Measurements from ENCODE around the gene EIF6. TPM values are rescaled to one million over a fixed set of nuclear protein-coding genes. Genes with fewer than 3 reads are reported as not detected.
A peak's percentile ranks its signal among the peaks of the same experiment; 100 is the strongest.

EIF6 gene
- total and polyA plus RNA-seq, 2 donors, result 88.6 to 115 TPM

DNA sequence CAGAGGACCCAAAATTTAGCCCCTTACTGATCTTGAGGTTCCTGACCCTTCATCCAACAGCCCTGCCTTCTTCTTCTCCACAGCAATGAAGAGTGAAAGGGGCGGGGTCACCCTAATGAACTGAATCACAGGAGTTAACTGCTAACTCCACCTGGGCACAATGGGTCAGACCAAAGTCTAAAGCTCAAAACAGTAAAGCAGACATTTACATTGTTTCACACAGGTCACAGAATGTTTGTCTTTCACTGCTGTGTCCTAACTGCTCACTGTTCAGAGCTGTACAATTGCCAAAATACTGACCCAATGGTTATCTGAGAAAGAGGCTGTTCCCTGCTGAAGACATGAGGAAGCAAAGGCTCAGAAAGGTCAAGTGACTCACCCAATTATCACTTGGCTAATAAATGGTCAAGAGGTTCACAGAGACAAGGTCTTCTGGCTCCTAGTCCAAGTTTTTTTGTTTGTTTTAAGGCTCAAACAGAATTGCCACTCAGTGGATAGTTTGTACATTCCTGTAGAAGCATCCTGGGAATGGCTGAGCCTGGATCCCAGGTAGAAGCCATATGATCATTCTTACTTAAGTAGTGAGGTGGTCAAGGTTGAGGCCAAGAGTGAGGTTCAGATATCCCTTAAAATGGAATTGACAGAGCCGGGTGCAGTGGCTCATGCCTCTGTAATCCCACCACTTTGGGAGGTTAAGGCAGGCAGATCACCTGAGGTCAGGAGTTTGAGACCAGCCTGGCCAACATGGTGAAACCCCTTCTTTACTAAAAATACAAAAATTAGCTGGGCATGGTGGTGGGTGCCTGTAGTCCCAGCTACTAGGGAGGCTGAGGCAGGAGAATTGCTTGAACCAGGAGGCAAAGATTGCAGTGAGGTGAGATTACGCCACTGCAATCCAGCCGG, 42.8 kb upstream of the EIF6 start:
- peaks cover 0 to 3% of the 10 kb centered on the region in 2 donors for H3K36me3 ChIP-seq (ENCODE audit: control insufficient read depth in 2 of 2, insufficient read depth in 2 of 2, low read length in 1 of 2)
- H3K27me3 ChIP-seq (ENCODE audit: control insufficient read depth in 2 of 2, insufficient read depth in 1 of 2, low read length in 1 of 2), result no peaks in the 10 kb centered on the region
- H3K4me3 ChIP-seq (ENCODE audit: low read length in 2 of 2), result no peak overlapping the region
- 98% methylated on average over 4 of the region's 4 CpGs for WGBS
- H3K4me1 ChIP-seq (ENCODE audit: control insufficient read depth in 2 of 2, insufficient read depth in 2 of 2, low read length in 2 of 2), result no peaks in the 10 kb centered on the region
- no peak overlapping the region for H3K27ac ChIP-seq (ENCODE audit: low read depth in 1 of 2, low read length in 1 of 2)
- H3K9me3 ChIP-seq (ENCODE audit: control insufficient read depth in 2 of 2, insufficient read depth in 1 of 2, low read length in 1 of 2), result no peaks in the 10 kb centered on the region
- no peak for DNase-seq (ENCODE audit: low read depth in 6 of 9, low spot score in 9 of 9)

DNA sequence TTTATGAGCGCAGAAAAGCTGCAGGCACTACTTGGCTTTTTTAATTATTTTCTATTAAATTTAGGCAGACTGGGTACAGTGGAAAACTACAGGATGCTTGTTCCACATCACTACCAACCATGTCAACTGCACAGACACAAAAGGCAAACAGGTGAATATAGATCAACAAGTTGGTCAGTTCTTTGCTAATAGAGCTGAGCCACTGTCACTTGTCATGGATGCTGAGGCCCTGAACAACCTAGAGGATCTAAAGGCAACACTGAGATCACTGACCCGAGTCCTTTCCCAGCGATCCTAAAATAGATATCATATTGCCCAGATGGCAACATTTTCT, 42.1 kb upstream of the EIF6 start:
- Histone ChIP-seq H3K27ac (ENCODE audit: low read depth in 1 of 2, low read length in 1 of 2) (no peak overlapping the region), H3K4me3 (ENCODE audit: low read length in 2 of 2) (no peak overlapping the region), H3K27me3 (ENCODE audit: control insufficient read depth in 2 of 2, insufficient read depth in 1 of 2, low read length in 1 of 2) (no peaks in the 10 kb centered on the region), H3K36me3 (ENCODE audit: control insufficient read depth in 2 of 2, insufficient read depth in 2 of 2, low read length in 1 of 2) (peaks cover 0 to 3% of the 10 kb centered on the region in 2 donors), H3K9me3 (ENCODE audit: control insufficient read depth in 2 of 2, insufficient read depth in 1 of 2, low read length in 1 of 2) (no peaks in the 10 kb centered on the region), H3K4me1 (ENCODE audit: control insufficient read depth in 2 of 2, insufficient read depth in 2 of 2, low read length in 2 of 2) (no peaks in the 10 kb centered on the region)
- DNase-seq (ENCODE audit: low read depth in 6 of 9, low spot score in 9 of 9), result no peak
- 95% methylated on average over 3 of the region's 3 CpGs for WGBS

DNA sequence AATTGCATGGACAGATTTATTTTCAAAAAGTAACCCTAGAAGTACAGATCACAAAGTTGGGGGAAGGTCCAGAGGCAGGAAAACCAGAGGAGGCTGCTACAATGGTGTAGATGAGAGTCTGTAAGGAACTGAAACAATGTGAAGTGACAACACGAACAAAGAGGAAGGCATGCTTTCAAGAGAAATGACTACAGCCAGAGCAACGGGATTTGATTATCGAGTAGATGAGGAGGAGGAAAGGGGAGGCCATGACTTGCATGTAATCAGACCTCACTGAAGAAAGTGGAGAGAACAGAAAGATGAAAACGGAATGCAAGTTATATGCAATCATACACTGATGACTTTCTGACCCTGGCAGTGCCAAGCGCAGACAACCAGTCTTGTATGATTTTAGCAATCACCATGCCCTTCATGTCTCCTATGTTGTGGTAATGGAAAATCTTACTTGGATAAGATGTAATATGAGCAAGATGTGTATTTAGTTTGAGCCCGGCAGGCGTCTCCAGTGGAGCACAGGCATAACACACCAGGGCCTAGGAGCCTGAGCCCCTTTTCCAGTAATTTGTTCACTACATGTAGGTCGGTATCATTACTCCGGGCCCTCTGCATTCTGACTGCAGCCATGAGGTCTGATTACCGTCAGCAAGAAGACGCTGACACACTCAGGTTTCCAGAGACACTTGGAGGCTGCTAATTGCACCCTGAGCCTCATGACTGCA, 41.6 kb upstream of the EIF6 start:
- Histone ChIP-seq H3K4me3 (ENCODE audit: low read length in 2 of 2) (no peak overlapping the region), H3K36me3 (ENCODE audit: control insufficient read depth in 2 of 2, insufficient read depth in 2 of 2, low read length in 1 of 2) (peaks cover 0 to 3% of the 10 kb centered on the region in 2 donors), H3K9me3 (ENCODE audit: control insufficient read depth in 2 of 2, insufficient read depth in 1 of 2, low read length in 1 of 2) (no peaks in the 10 kb centered on the region), H3K27ac (ENCODE audit: low read depth in 1 of 2, low read length in 1 of 2) (no peak overlapping the region), H3K27me3 (ENCODE audit: control insufficient read depth in 2 of 2, insufficient read depth in 1 of 2, low read length in 1 of 2) (no peaks in the 10 kb centered on the region), H3K4me1 (ENCODE audit: control insufficient read depth in 2 of 2, insufficient read depth in 2 of 2, low read length in 2 of 2) (no peaks in the 10 kb centered on the region)
- 94% methylated on average over 11 of the region's 11 CpGs for WGBS
- no peak for DNase-seq (ENCODE audit: low read depth in 6 of 9, low spot score in 9 of 9)

DNA sequence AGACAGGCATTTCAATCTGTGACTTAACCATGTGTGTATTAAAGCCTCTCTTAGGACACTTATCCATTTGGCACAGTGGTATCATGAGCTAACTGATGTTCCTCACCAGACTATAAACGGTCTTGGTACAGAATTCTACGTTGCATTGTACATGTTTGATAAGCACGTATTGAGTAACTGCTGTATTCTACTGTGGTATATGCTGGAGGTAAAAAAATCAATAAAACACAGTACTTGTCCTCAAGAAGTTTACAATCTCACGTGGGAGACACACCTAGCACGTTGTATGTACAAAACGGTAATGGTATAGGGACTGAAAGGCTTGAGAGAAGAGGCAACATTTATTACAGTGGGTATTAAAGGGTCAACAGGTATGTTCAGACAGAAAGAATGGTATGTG, 40.8 kb upstream of the EIF6 start:
- Histone ChIP-seq H3K9me3 (ENCODE audit: control insufficient read depth in 2 of 2, insufficient read depth in 1 of 2, low read length in 1 of 2) (no peaks in the 10 kb centered on the region), H3K27me3 (ENCODE audit: control insufficient read depth in 2 of 2, insufficient read depth in 1 of 2, low read length in 1 of 2) (no peaks in the 10 kb centered on the region), H3K27ac (ENCODE audit: low read depth in 1 of 2, low read length in 1 of 2) (no peak overlapping the region), H3K4me3 (ENCODE audit: low read length in 2 of 2) (no peak overlapping the region), H3K4me1 (ENCODE audit: control insufficient read depth in 2 of 2, insufficient read depth in 2 of 2, low read length in 2 of 2) (no peaks in the 10 kb centered on the region), H3K36me3 (ENCODE audit: control insufficient read depth in 2 of 2, insufficient read depth in 2 of 2, low read length in 1 of 2) (peaks cover 0 to 3% of the 10 kb centered on the region in 2 donors)
- no peak for DNase-seq (ENCODE audit: low read depth in 6 of 9, low spot score in 9 of 9)
- WGBS, result 92% methylated on average over 6 of the region's 6 CpGs

DNA sequence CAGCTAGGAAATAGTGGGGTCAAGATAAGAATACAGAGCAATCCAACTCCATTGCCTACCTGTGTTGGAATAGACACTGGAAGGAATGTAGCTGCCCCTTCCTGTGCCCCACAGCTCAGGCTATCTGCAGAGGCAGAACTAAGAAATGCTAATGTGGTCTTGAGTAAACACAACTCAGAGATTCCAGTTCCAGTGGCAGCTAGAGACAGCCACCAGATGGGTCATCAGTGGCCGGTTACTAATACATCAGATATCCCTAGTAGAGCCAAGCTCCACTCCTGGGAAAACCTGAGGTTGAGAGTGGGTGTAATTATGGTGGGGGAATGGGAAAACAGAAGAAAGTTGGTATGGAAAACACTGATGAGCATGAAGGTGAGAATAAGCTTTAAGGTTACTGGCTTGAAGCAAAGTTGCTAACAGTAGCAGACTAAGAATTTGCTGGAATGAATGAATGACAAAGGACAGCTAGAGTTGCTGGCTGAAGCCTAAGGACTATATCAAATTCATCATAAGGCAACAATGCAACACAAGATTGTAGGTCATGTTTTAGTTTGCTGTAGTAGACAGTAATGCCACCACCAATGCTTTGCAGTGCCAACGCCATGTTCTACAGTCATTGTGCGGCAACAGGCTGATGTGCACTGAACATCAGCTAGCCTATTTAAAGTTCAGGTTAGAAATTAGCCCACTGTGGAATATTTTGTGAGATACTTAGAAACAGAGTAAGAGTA, 36.0 kb upstream of the EIF6 start:
- Histone ChIP-seq H3K9me3 (ENCODE audit: control insufficient read depth in 2 of 2, insufficient read depth in 1 of 2, low read length in 1 of 2) (no peaks in the 10 kb centered on the region), H3K36me3 (ENCODE audit: control insufficient read depth in 2 of 2, insufficient read depth in 2 of 2, low read length in 1 of 2) (peaks cover 3 to 4% of the 10 kb centered on the region in 2 donors), H3K4me1 (ENCODE audit: control insufficient read depth in 2 of 2, insufficient read depth in 2 of 2, low read length in 2 of 2) (peaks cover 0 to 2% of the 10 kb centered on the region in 2 donors), H3K27me3 (ENCODE audit: control insufficient read depth in 2 of 2, insufficient read depth in 1 of 2, low read length in 1 of 2) (no peaks in the 10 kb centered on the region), H3K27ac (ENCODE audit: low read depth in 1 of 2, low read length in 1 of 2) (no peak overlapping the region), H3K4me3 (ENCODE audit: low read length in 2 of 2) (no peak overlapping the region)
- no peak for DNase-seq (ENCODE audit: low read depth in 6 of 9, low spot score in 9 of 9)
- WGBS, result over 99% methylated on average over 3 of the region's 3 CpGs

DNA sequence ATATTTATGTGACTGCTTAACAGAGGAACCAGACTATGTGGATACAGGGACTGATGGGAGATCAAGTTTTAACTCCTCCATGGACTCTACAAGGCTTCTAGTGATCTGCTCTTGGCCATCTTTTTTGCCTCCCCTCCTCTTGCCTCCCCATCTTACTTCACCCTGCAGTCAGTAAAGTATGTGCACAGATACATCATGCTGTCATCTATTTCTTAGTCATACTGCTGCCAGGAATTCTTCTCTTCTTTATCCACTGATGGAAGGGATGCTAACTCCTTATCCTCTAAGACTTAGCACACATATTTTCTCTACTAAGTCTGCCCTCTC, 35.3 kb upstream of the EIF6 start:
- Histone ChIP-seq H3K4me1 (ENCODE audit: control insufficient read depth in 2 of 2, insufficient read depth in 2 of 2, low read length in 2 of 2) (peaks cover 0 to 6% of the 10 kb centered on the region in 2 donors), H3K27ac (ENCODE audit: low read depth in 1 of 2, low read length in 1 of 2) (no peak overlapping the region), H3K27me3 (ENCODE audit: control insufficient read depth in 2 of 2, insufficient read depth in 1 of 2, low read length in 1 of 2) (no peaks in the 10 kb centered on the region), H3K4me3 (ENCODE audit: low read length in 2 of 2) (no peak overlapping the region), H3K9me3 (ENCODE audit: control insufficient read depth in 2 of 2, insufficient read depth in 1 of 2, low read length in 1 of 2) (no peaks in the 10 kb centered on the region), H3K36me3 (ENCODE audit: control insufficient read depth in 2 of 2, insufficient read depth in 2 of 2, low read length in 1 of 2) (peaks cover 3 to 4% of the 10 kb centered on the region in 2 donors)
- no peak for DNase-seq (ENCODE audit: low read depth in 6 of 9, low spot score in 9 of 9)

DNA sequence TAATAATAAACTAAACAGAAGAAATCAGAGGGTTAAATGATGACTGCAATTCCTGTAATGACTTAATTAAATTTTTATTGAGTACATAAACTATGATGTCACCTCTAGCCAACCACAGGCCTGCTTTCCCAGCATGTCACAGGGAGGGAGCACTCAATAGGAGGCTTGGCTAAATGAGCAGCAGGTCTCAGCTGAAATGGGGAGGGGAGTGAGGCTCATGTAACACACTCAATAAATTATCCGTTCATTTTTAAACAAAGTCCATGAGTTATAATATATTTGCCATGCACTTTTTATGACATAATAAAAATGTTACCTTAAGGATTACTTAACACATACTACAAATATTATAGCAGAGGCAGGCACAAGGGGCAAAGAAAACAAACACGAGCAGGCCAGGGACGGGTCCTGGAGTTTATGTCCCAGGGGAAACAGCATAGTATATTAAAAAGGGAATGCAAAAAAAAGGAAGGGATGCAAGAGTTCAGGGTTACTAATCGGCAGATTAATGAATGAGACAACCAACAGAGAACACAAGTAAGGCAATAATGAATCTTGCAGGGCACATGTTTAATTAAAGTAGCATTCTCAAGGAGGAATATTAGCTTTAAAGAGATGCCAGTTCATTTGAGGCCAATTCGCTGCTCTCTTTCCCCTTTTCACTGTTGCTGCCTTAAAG, 34.8 kb upstream of the EIF6 start:
- H3K4me3 ChIP-seq (ENCODE audit: low read length in 2 of 2), result no peak overlapping the region
- H3K4me1 ChIP-seq (ENCODE audit: control insufficient read depth in 2 of 2, insufficient read depth in 2 of 2, low read length in 2 of 2), result peaks cover 0 to 6% of the 10 kb centered on the region in 2 donors
- peaks cover 3 to 4% of the 10 kb centered on the region in 2 donors for H3K36me3 ChIP-seq (ENCODE audit: control insufficient read depth in 2 of 2, insufficient read depth in 2 of 2, low read length in 1 of 2)
- no peaks in the 10 kb centered on the region for H3K27me3 ChIP-seq (ENCODE audit: control insufficient read depth in 2 of 2, insufficient read depth in 1 of 2, low read length in 1 of 2)
- DNase-seq (ENCODE audit: low read depth in 6 of 9, low spot score in 9 of 9), result no peak
- no peaks in the 10 kb centered on the region for H3K9me3 ChIP-seq (ENCODE audit: control insufficient read depth in 2 of 2, insufficient read depth in 1 of 2, low read length in 1 of 2)
- WGBS, result 96% methylated on average over 5 of the region's 5 CpGs
- H3K27ac ChIP-seq (ENCODE audit: low read depth in 1 of 2, low read length in 1 of 2), result no peak overlapping the region

DNA sequence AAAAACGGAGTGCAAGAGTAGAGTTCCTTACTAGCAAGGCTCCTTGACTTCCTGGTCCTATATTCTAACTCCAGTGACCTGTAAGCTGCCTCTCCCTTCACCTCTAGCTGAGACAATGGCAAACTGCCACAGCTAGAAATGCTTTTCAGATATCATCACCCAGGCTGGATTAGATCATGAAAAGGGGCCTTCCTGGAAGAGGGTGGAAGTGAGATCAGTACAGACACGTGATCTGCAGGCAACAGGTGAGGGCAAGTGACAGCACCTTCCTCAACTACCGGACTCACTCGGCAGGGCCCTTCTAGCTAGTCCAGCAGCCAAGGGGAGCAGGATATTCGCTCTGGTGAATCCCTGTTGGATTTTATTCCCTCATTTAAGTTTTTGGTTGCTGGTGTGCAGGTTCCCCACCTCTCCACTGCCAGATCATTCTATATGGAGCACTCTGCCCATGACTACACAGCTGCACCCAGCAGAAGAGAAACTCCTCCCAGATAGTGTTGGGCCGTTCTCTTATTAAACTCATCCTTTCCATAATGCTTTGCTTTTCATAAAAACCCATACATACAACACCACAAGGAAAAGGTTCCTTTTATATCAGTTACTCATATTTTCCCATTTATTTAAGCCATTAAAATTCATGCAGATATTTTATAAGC, 34.1 kb upstream of the EIF6 start:
- H3K4me3 ChIP-seq (ENCODE audit: low read length in 2 of 2), result no peak overlapping the region
- peak in 1 of 9 donors; percentile 10 for DNase-seq (ENCODE audit: low read depth in 6 of 9, low spot score in 9 of 9)
- H3K4me1 ChIP-seq (ENCODE audit: control insufficient read depth in 2 of 2, insufficient read depth in 2 of 2, low read length in 2 of 2), result peaks cover 0 to 6% of the 10 kb centered on the region in 2 donors
- H3K27ac ChIP-seq (ENCODE audit: low read depth in 1 of 2, low read length in 1 of 2), result peak overlapping the region in 1 of 2 donors; percentile 60
- no peaks in the 10 kb centered on the region for H3K27me3 ChIP-seq (ENCODE audit: control insufficient read depth in 2 of 2, insufficient read depth in 1 of 2, low read length in 1 of 2)
- H3K36me3 ChIP-seq (ENCODE audit: control insufficient read depth in 2 of 2, insufficient read depth in 2 of 2, low read length in 1 of 2), result peaks cover 3 to 8% of the 10 kb centered on the region in 2 donors
- no peaks in the 10 kb centered on the region for H3K9me3 ChIP-seq (ENCODE audit: control insufficient read depth in 2 of 2, insufficient read depth in 1 of 2, low read length in 1 of 2)
- WGBS, result 96% methylated on average over 6 of the region's 6 CpGs

Data from thymus (tissue), 11 donors.